ENCODE measurements around the gene MAP7D2. TPM values are rescaled to one million over a fixed set of nuclear protein-coding genes. Genes with fewer than 3 reads are reported as not detected.

MAP7D2 gene
- total RNA-seq, 1 experiment from 2014 or later, result 1.9 TPM

GRCh38 chrX:20112022-20112774 is 4.5 kb downstream of the MAP7D2 start:
- Histone ChIP-seq H4K5ac (ENCODE audit: insufficient read length, low read depth, low read length) (no peak overlapping the region), H3K23me2 (ENCODE audit: insufficient read length, low read depth, low read length, poor library complexity, severe bottlenecking) (no peaks in the 10 kb centered on the region), H3K56ac (ENCODE audit: insufficient read length, low read depth, low read length) (no peak overlapping the region), H4K8ac (replicated peaks; ENCODE audit: insufficient read length, low read depth, low read length) (no peak overlapping the region), H2AFZ (ENCODE audit: low read length) (no peak overlapping the region), H3K79me2 (ENCODE audit: insufficient read depth, low read length) (no peaks in the 10 kb centered on the region), H2BK120ac (ENCODE audit: low read depth, low read length, poor library complexity, severe bottlenecking) (no peak overlapping the region), H3K4me2 (ENCODE audit: insufficient read depth, insufficient read length, low read length) (no peak overlapping the region), H2BK15ac (ENCODE audit: low read depth, low read length) (no peak overlapping the region), H3K79me1 (ENCODE audit: insufficient read depth, low read depth, low read length, poor library complexity, severe bottlenecking) (no peaks in the 10 kb centered on the region), H3K4ac (ENCODE audit: low read depth, low read length) (no peak overlapping the region), H4K91ac (ENCODE audit: insufficient read length, low read depth, low read length) (no peak overlapping the region), H3K23ac (ENCODE audit: insufficient read length, low read depth, low read length) (no peak overlapping the region), H3T11ph (ENCODE audit: low read length) (no peak overlapping the region), H3K14ac (ENCODE audit: insufficient read depth, low read length) (no peak overlapping the region), H3K27ac (ENCODE audit: insufficient read length, low read depth, low read length) (no peak overlapping the region), H3K18ac (ENCODE audit: insufficient read length, low read depth, low read length) (no peak overlapping the region), H4K20me1 (ENCODE audit: control insufficient read depth, insufficient read depth, insufficient read length) (no peaks in the 10 kb centered on the region), H3K9ac (ENCODE audit: extremely low read depth, insufficient read length, low read length) (no peak overlapping the region), H3K4me1 (ENCODE audit: insufficient read depth, low read length) (no peaks in the 10 kb centered on the region), H2BK5ac (ENCODE audit: insufficient read length, low read length) (no peak overlapping the region), H3K27me3 (ENCODE audit: insufficient read depth, low read length) (peaks cover 4% of the 10 kb centered on the region; the same call in 1 of the 2 replicates), H3K9me3 (ENCODE audit: control insufficient read depth, low read depth, low read length) (peaks cover 14% of the 10 kb centered on the region), H2AK5ac (ENCODE audit: insufficient read length, low read length) (no peak overlapping the region), H2BK20ac (ENCODE audit: low read depth, low read length, poor library complexity, severe bottlenecking) (no peak overlapping the region), H2BK12ac (ENCODE audit: insufficient read length, low read depth, low read length) (no peak overlapping the region)
- H3K4me3 Mint-ChIP-seq, result no peak overlapping the region
- H3K36me3 Mint-ChIP-seq (ENCODE audit: insufficient read depth in 1 of 3, low read depth in 3 of 3), result peaks cover 2 to 10% (median 2%) of the 10 kb centered on the region in 3 experiments; a peak in 3 of 7 replicates
- TF ChIP-seq CTCF (conservative IDR thresholded peaks at IDR 0.05), result no peak
- no CpG with 5 or more reads among the region's 14 CpGs for WGBS (ENCODE audit: extremely low coverage, insufficient read length, low lambda C conversion rate)
- H3K4me1 Mint-ChIP-seq, result peaks cover 0 to 8% of the 10 kb centered on the region in 2 experiments; a peak in 2 of 4 replicates
- peaks cover 30% of the 10 kb centered on the region for H3K27me3 Mint-ChIP-seq (ENCODE audit: low read depth)
- no peak overlapping the region for H3K27ac Mint-ChIP-seq
- DNase-seq, result no peak
- H3K9me3 Mint-ChIP-seq, result peaks cover 58 to 76% of the 10 kb centered on the region in 2 experiments
